IMR-90 (cell line): ENCODE results near the gene NADSYN1. TPM values are rescaled to one million over a fixed set of nuclear protein-coding genes. Genes with fewer than 3 reads are reported as not detected.

Source experiments
- ATAC-seq: fragments of 200-7000 bp; cut with Tn5 transposase; 2 replicates; pipeline ENCODE4 v1.9.1; 2020; ENCODE audit warnings: low read depth, mild to moderate bottlenecking, moderate library complexity
- BruUV-seq: library from RNA; stranded (reverse); fragments of 400-500 nt; replicated peaks from 2 replicates; lab custom pipeline; 2021; lab: Mats Ljungman, UMichigan
- CTCF ChIA-PET: fragments of 300-600 bp; formaldehyde crosslinking; extraction: SDS; loops from one replicate; lab custom pipeline; 2021; ENCODE audit warnings: antibody characterized with exemption; lab: Yijun Ruan, JAX
- POLR2A ChIA-PET: fragments of 300-600 bp; sonication (Branson Sonifier 250); formaldehyde crosslinking; loops from one replicate; lab custom pipeline; 2022; ENCODE audit warnings: antibody characterized with exemption; ENCODE audit not compliant: unreplicated experiment; lab: Charles Lee
- DNase-seq: peaks from one replicate; pipeline ENCODE4 v3.0.0; 2013
- H2AFZ ChIP-seq: replicated peaks from 2 replicates; pipeline ENCODE3; 2013; ENCODE audit warnings: low read length, mild to moderate bottlenecking; ENCODE audit not compliant: poor library complexity
- H2AK5ac ChIP-seq: 2 replicates; pipeline ENCODE4 v1.6.1; 2013; ENCODE audit warnings: low read depth, low read length, inconsistent platforms
- H2AK9ac ChIP-seq: replicated peaks from 2 replicates; pipeline ENCODE3; 2013; ENCODE audit warnings: mild to moderate bottlenecking, low read depth, low read length, moderate library complexity; ENCODE audit not compliant: poor library complexity
- H2BK120ac ChIP-seq: 2 replicates; pipeline ENCODE4 v1.6.1; 2013; ENCODE audit warnings: low read depth, low read length, inconsistent platforms
- H2BK15ac ChIP-seq: 3 replicates; pipeline ENCODE4 v1.6.1; 2013; ENCODE audit warnings: low read depth, low read length, inconsistent platforms
- H2BK20ac ChIP-seq: 2 replicates; pipeline ENCODE4 v1.6.1; 2013; ENCODE audit warnings: low read depth, mild to moderate bottlenecking, inconsistent platforms, low read length, moderate library complexity
- H2BK5ac ChIP-seq: 2 replicates; pipeline ENCODE4 v1.6.1; 2013; ENCODE audit warnings: mild to moderate bottlenecking, low read depth, low read length, inconsistent platforms; ENCODE audit not compliant: poor library complexity, severe bottlenecking
- H3K14ac ChIP-seq: replicated peaks from 2 replicates; pipeline ENCODE4 v1.6.1; 2013; ENCODE audit warnings: low read depth, low read length, inconsistent platforms
- H3K18ac ChIP-seq: 2 replicates; pipeline ENCODE4 v1.6.1; 2013; ENCODE audit warnings: low read depth, low read length, control low read depth
- H3K23ac ChIP-seq: 2 replicates; pipeline ENCODE4 v1.6.1; 2013; ENCODE audit warnings: low read depth, low read length, inconsistent platforms
- H3K27ac ChIP-seq: 2 replicates; pipeline ENCODE4 v1.5.1; 2013; ENCODE audit warnings: mild to moderate bottlenecking, control low read depth, low read length; ENCODE audit not compliant: insufficient read depth
- H3K27me3 ChIP-seq: 2 replicates; pipeline ENCODE4 v1.6.1; 2013; ENCODE audit warnings: low read length; ENCODE audit not compliant: control insufficient read depth, insufficient read depth
- H3K36me3 ChIP-seq: 2 replicates; pipeline ENCODE4 v1.6.1; 2013; ENCODE audit warnings: low read length, mixed read lengths; ENCODE audit not compliant: control insufficient read depth, insufficient read depth
- H3K4ac ChIP-seq: 2 replicates; pipeline ENCODE4 v1.6.1; 2013; ENCODE audit warnings: low read depth, low read length, inconsistent platforms
- H3K4me1 ChIP-seq: 2 replicates; pipeline ENCODE4 v1.6.1; 2013; ENCODE audit warnings: low read length, mixed read lengths; ENCODE audit not compliant: control insufficient read depth, insufficient read depth
- H3K4me2 ChIP-seq: 2 replicates; pipeline ENCODE4 v1.6.1; 2013; ENCODE audit warnings: low read depth, mild to moderate bottlenecking, control low read depth, low read length, moderate library complexity
- H3K4me3 ChIP-seq: 2 replicates; pipeline ENCODE4 v1.5.1; 2013; ENCODE audit warnings: low read depth, mild to moderate bottlenecking, control low read depth, low read length, moderate library complexity; ENCODE audit not compliant: insufficient read depth
- H3K56ac ChIP-seq: 2 replicates; pipeline ENCODE4 v1.6.1; 2013; ENCODE audit warnings: low read length, inconsistent platforms; ENCODE audit not compliant: insufficient read depth; ENCODE audit errors: extremely low read depth
- H3K79me1 ChIP-seq, 2 experiments: 2 replicates each; pipeline ENCODE4 v1.6.1; 2013; ENCODE audit warnings: low read length in 2 of 2, inconsistent platforms in 1 of 2, low read depth in 1 of 2
- H3K9ac ChIP-seq: 2 replicates; pipeline ENCODE4 v1.6.1; 2013; ENCODE audit warnings: low read depth, low read length, control low read depth
- H3K9me1 ChIP-seq: 2 replicates; pipeline ENCODE4 v1.6.1; 2013; ENCODE audit warnings: low read length, inconsistent platforms; ENCODE audit not compliant: insufficient read depth
- H3K9me3 ChIP-seq: 2 replicates; pipeline ENCODE4 v1.6.1; 2013; ENCODE audit warnings: low read length; ENCODE audit not compliant: control insufficient read depth, insufficient read depth
- H4K20me1 ChIP-seq: 2 replicates; pipeline ENCODE4 v1.6.1; 2013; ENCODE audit warnings: low read length, inconsistent platforms; ENCODE audit not compliant: insufficient read depth
- H4K5ac ChIP-seq: 2 replicates; pipeline ENCODE4 v1.6.1; 2013; ENCODE audit warnings: mild to moderate bottlenecking, low read depth, low read length, control low read depth
- H4K8ac ChIP-seq, 2 experiments: 2 replicates each; pipeline ENCODE4 v1.6.1; 2013; ENCODE audit warnings: low read depth in 2 of 2, low read length in 2 of 2, control low read depth in 1 of 2, inconsistent platforms in 1 of 2
- H4K91ac ChIP-seq: 2 replicates; pipeline ENCODE4 v1.6.1; 2013; ENCODE audit warnings: low read depth, low read length, inconsistent platforms; ENCODE audit not compliant: insufficient read depth
- POLR2A ChIP-seq: IDR thresholded peaks from 2 replicates; pipeline ENCODE4 v1.6.1; 2012; ENCODE audit warnings: mild to moderate bottlenecking, low read depth, low read length
- WGBS, 2 experiments: methylation state at CpG; one replicate each; pipeline versions ENCODE4 v1.1.5 to v1.1.7; 2013; ENCODE audit warnings: missing lambda C conversion rate in 2 of 2; ENCODE audit not compliant: insufficient read length in 1 of 2; ENCODE audit errors: extremely low coverage in 2 of 2; 5-methylcytosine and 5-hydroxymethylcytosine counted together
- dilution Hi-C: fragments of 300-500 bp; cut with HindIII; formaldehyde crosslinking; loops from one replicate; pipeline ENCODE4 v1.14.3; 2018; ENCODE audit warnings: low sequenced_read_pairs; ENCODE audit not compliant: unreplicated experiment
- in situ Hi-C: fragments of 300-500 bp; cut with MboI; formaldehyde crosslinking; loops from 3 replicates; pipeline ENCODE4 v1.14.3; 2019; ENCODE audit warnings: low sequenced_read_pairs, inconsistent platforms, mixed read lengths
- intact Hi-C: fragments of 100-400 bp; cut with micrococcal nuclease; formaldehyde crosslinking; loops from 2 replicates; pipeline ENCODE4 v1.10.0; 2022
- polyA plus RNA-seq, 3 experiments: library from polyadenylated mRNA; depleted of rRNA; stranded (reverse); fragments of >200 nt; gene quantifications; 2 replicates each; pipeline ENCODE4 v1.2.3, GENCODE V29; 2012; ENCODE audit warnings: low replicate concordance in 1 of 3
- total RNA-seq: library from RNA; depleted of rRNA; stranded (reverse); fragments of >200 nt; gene quantifications from 2 replicates; pipeline ENCODE4 v1.2.3, GENCODE V29; 2012

The NADSYN1 gene
- total and polyA plus RNA-seq, 2 of the 4 experiments (the other 2 are of a cell fraction), result 69.5 to 70.4 TPM

GRCh38 chr11:71548120-71548519 is 95.1 kb downstream of the NADSYN1 start, which contains the start of gene KRTAP5-9:
KRTAP5-9 (plus strand) TSS chr11:71548420; CDS start chr11:71548658, 238 bp downstream.
- no peak within 1 kb of the TSS for H2AK5ac ChIP-seq
- no peak within 1 kb of the TSS for H3K14ac ChIP-seq
- no peak within 1 kb of the TSS; the same call in 1 of the 2 replicates for H3K23ac ChIP-seq
- ChIA-PET CTCF (no interaction called here), POLR2A (no interaction called here)
- in situ Hi-C loops (no loop called here), dilution Hi-C loops (no loop called here), intact Hi-C loops (no loop called here)
- BruUV-seq, result no TSS peak
- H3K4me3 ChIP-seq, result no peak within 1 kb of the TSS
- whole genome bisulfite sequencing, 2 experiments, result 43% methylated on average over 2 of the region's 5 CpGs; no CpG with 5 or more reads in 1 of the 2 experiments
- H3K27ac ChIP-seq, result no peak within 1 kb of the TSS
- no peak within 1 kb of the TSS for H4K5ac ChIP-seq
- no peaks in the 10 kb centered on the region for H3K79me1 ChIP-seq
- H2BK15ac ChIP-seq, result no peak within 1 kb of the TSS
- no peak within 1 kb of the TSS for H3K9ac ChIP-seq
- H3K4ac ChIP-seq, result no peak within 1 kb of the TSS
- no peak within 1 kb of the TSS for H4K8ac ChIP-seq
- no peaks in the 10 kb centered on the region for H3K36me3 ChIP-seq
- ATAC-seq (no peak), DNase-seq (no peak)
- no peak within 1 kb of the TSS for H3K56ac ChIP-seq
- H2BK20ac ChIP-seq, result no peak within 1 kb of the TSS
- no peak within 1 kb of the TSS for H2AFZ ChIP-seq
- no peaks in the 10 kb centered on the region for H4K20me1 ChIP-seq
- H3K27me3 ChIP-seq, result peaks cover 12% of the 10 kb centered on the region
- no peak for TF ChIP-seq POLR2A
- no peaks in the 10 kb centered on the region for H3K4me1 ChIP-seq
- no peaks in the 10 kb centered on the region for H3K9me1 ChIP-seq
- no peaks in the 10 kb centered on the region for H3K9me3 ChIP-seq
- H3K18ac ChIP-seq, result no peak within 1 kb of the TSS
- no peak within 1 kb of the TSS for H2AK9ac ChIP-seq
- no peak within 1 kb of the TSS for H4K91ac ChIP-seq
- H2BK120ac ChIP-seq, result no peak within 1 kb of the TSS
- no peak within 1 kb of the TSS for H3K4me2 ChIP-seq
- H2BK5ac ChIP-seq, result no peak within 1 kb of the TSS
